Stimulated activated CD8-positive, alpha-beta memory T cell treated with anti-CD3 and anti-CD28 coated beads, Interleukin-12 subunit alpha, Interleukin-12 subunit beta, amount 100 ng/mL, for 24 hours (primary cell): ENCODE data around the gene HAPSTR1.
"Not testable (repeated sequence)": the region's sequence is repeated elsewhere in the genome, so short reads cannot be mapped to it uniquely, and the experiment has no call there.

ENCODE experiments used
- DNase-seq: peaks from one replicate; pipeline ENCODE4 v3.0.0-alpha.2; 2020; ENCODE audit errors: extremely low read depth

HAPSTR1 gene

GRCh38 chr16:9090960-9091866 is at the start of gene HAPSTR1:
Gene HAPSTR1, plus strand, starts transcription at chr16:9091644. Its CDS starts 401 bp downstream, at chr16:9092045.
- DNase-seq = peak; percentile 99

GRCh38 chr16:9042533-9042932 is 48.9 kb upstream of the HAPSTR1 start:
- DNase-seq = no peak

- DNase-seq = no peak
Observed at GRCh38 chr16:9042964-9043680, 48.3 kb upstream of the HAPSTR1 start.

GRCh38 chr16:9045562-9045961 is 45.9 kb upstream of the HAPSTR1 start:
- not testable (repeated sequence) for DNase-seq

- no peak for DNase-seq
Observed at GRCh38 chr16:9046667-9047055, 44.8 kb upstream of the HAPSTR1 start.

- DNase-seq = peak; percentile 31
Observed at GRCh38 chr16:9047689-9048301, 43.6 kb upstream of the HAPSTR1 start.

GRCh38 chr16:9048302-9048700 is 43.1 kb upstream of the HAPSTR1 start:
- no peak for DNase-seq

- DNase-seq = no peak
Observed at GRCh38 chr16:9049241-9049640, 42.2 kb upstream of the HAPSTR1 start.

GRCh38 chr16:9050102-9050830 is 41.2 kb upstream of the HAPSTR1 start:
- no peak for DNase-seq

GRCh38 chr16:9053006-9053601 is 38.3 kb upstream of the HAPSTR1 start:
- no peak for DNase-seq

GRCh38 chr16:9054460-9054859 is 37.0 kb upstream of the HAPSTR1 start:
- no peak for DNase-seq

- no peak for DNase-seq
Observed at GRCh38 chr16:9055115-9055514, 36.3 kb upstream of the HAPSTR1 start.

GRCh38 chr16:9055661-9056060 is 35.8 kb upstream of the HAPSTR1 start:
- no peak for DNase-seq

GRCh38 chr16:9056061-9056460 is 35.4 kb upstream of the HAPSTR1 start:
- no peak for DNase-seq

- no peak for DNase-seq
Observed at GRCh38 chr16:9058211-9058610, 33.2 kb upstream of the HAPSTR1 start.

- no peak for DNase-seq
Observed at GRCh38 chr16:9060225-9060624, 31.2 kb upstream of the HAPSTR1 start.

GRCh38 chr16:9061358-9061813 is 30.1 kb upstream of the HAPSTR1 start:
- no peak for DNase-seq

- DNase-seq = no peak
Observed at GRCh38 chr16:9062301-9062700, 29.1 kb upstream of the HAPSTR1 start.

- DNase-seq = no peak
Observed at GRCh38 chr16:9065077-9065476, 26.4 kb upstream of the HAPSTR1 start.

- no peak for DNase-seq
Observed at GRCh38 chr16:9068886-9069285, 22.6 kb upstream of the HAPSTR1 start.

- DNase-seq = no peak
Observed at GRCh38 chr16:9070254-9070653, 21.2 kb upstream of the HAPSTR1 start.
